AG04449 (cell line): ENCODE results near the gene ZNF524.

Source experiments
- CTCF ChIA-PET: fragments of 350-600 bp; formaldehyde crosslinking; extraction: SDS; loops from one replicate; lab custom pipeline; 2021; ENCODE audit warnings: antibody characterized with exemption; lab: Yijun Ruan, JAX
- POLR2A ChIA-PET: fragments of 400-600, 350-600 bp; formaldehyde crosslinking; extraction: SDS; loops from one replicate; lab custom pipeline; 2020; ENCODE audit warnings: antibody characterized with exemption, inconsistent platforms; lab: Yijun Ruan, JAX
- DNase-seq: peaks from one replicate; pipeline ENCODE4 v3.0.0-alpha.2; 2010; ENCODE audit warnings: low read depth, low spot score
- H3K4me3 ChIP-seq: 2 replicates; pipeline ENCODE4 v1.5.1; 2011; ENCODE audit warnings: low read depth, mild to moderate bottlenecking, control low read depth, low read length
- TF ChIP-seq, protein P1 (sequence below): IDR thresholded peaks from one replicate; pipeline ENCODE4 v1.5.1; 2011; ENCODE audit warnings: mild to moderate bottlenecking, moderate library complexity, low read length, control low read depth, inconsistent platforms; ENCODE audit not compliant: insufficient read depth; ENCODE audit errors: missing control alignments

ZNF524 gene

DNA sequence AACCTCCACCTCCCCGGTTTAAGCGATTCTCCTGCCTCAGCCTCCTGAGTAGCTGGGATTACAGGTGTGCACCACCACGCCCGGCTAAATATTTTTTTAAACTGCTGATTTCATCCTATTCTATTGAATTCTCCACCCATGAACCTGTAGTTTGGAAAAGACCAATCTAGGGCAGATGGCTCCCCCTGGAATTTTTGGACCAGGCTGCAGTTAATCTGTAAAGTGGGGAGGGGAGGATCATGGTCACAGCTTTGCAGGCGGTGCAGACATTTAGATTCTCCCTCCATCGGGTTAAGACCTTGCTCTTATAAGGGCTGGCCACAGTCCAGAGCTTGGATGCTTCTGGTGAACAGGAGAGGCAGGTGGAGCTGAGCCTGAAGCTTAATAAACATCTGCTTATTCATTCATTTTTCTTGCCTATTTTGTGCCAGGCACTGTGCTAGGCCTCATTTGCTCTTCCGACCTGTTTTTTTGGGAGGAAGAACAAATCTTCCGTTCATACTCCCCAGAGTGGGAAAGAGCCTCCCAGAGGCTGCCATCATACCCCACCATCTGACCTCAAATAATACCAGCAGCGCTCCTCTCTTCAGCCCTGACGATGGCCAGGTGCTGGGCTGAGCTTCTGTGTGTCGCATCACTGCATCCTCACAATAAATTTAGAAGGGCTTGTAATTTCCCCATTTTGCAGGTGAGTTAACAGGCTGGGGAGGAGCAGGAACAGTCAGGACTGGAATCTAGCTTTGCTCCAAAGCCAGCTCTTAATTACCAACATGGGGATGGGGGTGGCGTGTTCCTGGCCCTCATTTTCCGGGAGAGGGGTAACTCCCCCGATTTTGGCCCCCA lies 47.0 kb downstream of the ZNF524 start:
- ChIA-PET POLR2A (interaction anchor here (0.5 to 1.0 kb wide), 3 partner anchors 9 to 23 kb away, joined by 3 read pairs; partner anchors contain the start of gene ZNF784), CTCF (interaction anchor here (1.1 to 5.7 kb wide), 5 partner anchors 11 to 179 kb away, joined by 3 to 51 read pairs (median 9); no protein-coding TSS in a partner anchor)
- H3K4me3 ChIP-seq: peak overlapping the region; percentile 84
- TF ChIP-seq, protein P1, sequence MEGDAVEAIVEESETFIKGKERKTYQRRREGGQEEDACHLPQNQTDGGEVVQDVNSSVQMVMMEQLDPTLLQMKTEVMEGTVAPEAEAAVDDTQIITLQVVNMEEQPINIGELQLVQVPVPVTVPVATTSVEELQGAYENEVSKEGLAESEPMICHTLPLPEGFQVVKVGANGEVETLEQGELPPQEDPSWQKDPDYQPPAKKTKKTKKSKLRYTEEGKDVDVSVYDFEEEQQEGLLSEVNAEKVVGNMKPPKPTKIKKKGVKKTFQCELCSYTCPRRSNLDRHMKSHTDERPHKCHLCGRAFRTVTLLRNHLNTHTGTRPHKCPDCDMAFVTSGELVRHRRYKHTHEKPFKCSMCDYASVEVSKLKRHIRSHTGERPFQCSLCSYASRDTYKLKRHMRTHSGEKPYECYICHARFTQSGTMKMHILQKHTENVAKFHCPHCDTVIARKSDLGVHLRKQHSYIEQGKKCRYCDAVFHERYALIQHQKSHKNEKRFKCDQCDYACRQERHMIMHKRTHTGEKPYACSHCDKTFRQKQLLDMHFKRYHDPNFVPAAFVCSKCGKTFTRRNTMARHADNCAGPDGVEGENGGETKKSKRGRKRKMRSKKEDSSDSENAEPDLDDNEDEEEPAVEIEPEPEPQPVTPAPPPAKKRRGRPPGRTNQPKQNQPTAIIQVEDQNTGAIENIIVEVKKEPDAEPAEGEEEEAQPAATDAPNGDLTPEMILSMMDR: no peak
- no peak for DNase-seq

DNA sequence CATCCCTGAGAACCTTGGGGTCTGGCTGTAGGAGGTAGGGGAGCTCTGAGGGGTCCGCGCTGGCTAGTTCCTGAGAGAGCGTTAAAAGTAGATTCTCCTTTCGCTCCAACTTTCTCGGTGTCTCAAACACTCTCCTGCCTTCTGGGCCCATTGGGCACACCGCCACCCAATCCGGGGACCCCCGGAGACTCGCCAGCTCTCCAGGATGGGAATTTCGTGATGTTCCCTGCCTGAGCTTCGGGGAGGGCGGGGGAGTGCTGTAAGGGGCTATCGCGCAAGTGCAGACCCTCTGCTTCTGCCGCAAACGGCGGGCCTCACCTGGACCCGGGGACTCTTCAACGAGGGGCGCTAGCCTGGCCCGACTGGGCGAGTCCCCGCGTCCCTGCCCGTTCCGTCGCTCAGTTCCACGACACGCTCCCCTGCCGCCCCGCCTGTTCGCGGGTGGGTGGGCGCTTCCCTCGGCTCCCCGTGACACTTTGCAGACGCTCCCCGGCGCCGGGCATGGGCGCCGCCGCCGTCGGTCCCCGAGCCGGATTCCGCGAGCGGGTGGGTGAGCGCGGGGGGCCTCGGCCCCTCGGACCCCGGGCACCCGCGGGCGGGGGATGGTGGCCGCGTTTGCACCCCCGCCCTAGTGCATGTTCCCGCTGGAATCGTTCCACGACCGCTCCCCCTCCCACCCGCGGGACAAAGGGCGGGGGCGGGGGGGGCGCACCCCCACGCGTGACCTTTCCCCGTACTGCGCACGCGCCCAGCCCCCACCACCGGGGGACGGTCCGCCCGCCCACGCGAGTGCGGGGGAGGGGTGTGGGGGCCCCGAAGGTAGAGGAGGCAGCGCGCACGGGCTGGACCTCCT lies 47.9 kb downstream of the ZNF524 start, which contains the start of gene CCDC106:
Gene CCDC106, plus strand, starts transcription at position 481 of the 853 bp plus-strand sequence. CDS start 835 bp downstream, outside the sequence.
- CTCF ChIA-PET: interaction anchor here (1.1 to 5.7 kb wide), 5 partner anchors 12 to 180 kb away, joined by 3 to 51 read pairs (median 9); no protein-coding TSS in a partner anchor
- POLR2A ChIA-PET: interaction anchor here (0.6 to 0.7 kb wide), 2 partner anchors 13 to 74 kb away, joined by 3 read pairs; no protein-coding TSS in a partner anchor
- peak within 1 kb of the TSS; percentile 84 for H3K4me3 ChIP-seq
- TF ChIP-seq, protein P1: no peak
- no peak for DNase-seq

DNA sequence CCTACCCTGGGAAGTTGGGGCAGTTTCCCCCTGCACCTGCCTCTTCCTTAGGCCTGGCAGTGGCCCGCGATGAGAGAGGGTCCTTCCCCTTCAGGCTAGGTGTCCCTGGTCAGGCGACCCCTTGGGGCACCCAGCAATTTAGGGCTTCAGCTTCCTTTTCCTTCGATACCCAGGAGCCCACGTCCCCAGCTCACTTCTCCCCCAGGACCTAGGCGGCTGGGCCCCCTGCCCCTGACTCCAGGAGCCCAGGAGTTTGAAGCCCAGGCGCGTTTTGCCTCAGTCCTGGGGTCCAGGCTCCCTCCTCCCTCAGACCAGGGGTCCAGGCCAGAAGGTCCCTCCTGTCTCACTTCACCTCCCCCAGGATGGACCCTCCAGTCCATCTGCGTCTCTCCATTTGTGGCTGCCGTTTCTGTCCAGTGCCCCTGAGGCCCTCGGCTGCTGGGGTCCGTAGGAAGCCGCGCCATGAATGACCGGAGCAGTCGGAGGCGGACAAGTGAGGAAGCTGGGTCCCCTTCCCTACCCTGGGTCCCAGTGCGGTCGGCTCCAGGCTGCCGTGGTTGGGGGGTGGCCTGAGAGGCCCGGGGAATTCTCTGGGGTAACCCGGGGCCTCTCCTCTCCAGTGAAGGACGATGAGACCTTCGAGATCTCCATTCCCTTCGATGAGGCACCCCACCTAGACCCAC lies 48.6 kb downstream of the ZNF524 start:
- H3K4me3 ChIP-seq: peak overlapping the region; percentile 84
- CTCF ChIA-PET: interaction anchor here (0.9 to 5.7 kb wide), 5 partner anchors 11 to 24 kb away, joined by 3 to 51 read pairs (median 5); no protein-coding TSS in a partner anchor
- POLR2A ChIA-PET: interaction anchor here (0.6 kb wide), 1 partner anchor 74 kb away, joined by 3 read pairs; no protein-coding TSS in a partner anchor
- TF ChIP-seq, protein P1: no peak
- no peak for DNase-seq

DNA sequence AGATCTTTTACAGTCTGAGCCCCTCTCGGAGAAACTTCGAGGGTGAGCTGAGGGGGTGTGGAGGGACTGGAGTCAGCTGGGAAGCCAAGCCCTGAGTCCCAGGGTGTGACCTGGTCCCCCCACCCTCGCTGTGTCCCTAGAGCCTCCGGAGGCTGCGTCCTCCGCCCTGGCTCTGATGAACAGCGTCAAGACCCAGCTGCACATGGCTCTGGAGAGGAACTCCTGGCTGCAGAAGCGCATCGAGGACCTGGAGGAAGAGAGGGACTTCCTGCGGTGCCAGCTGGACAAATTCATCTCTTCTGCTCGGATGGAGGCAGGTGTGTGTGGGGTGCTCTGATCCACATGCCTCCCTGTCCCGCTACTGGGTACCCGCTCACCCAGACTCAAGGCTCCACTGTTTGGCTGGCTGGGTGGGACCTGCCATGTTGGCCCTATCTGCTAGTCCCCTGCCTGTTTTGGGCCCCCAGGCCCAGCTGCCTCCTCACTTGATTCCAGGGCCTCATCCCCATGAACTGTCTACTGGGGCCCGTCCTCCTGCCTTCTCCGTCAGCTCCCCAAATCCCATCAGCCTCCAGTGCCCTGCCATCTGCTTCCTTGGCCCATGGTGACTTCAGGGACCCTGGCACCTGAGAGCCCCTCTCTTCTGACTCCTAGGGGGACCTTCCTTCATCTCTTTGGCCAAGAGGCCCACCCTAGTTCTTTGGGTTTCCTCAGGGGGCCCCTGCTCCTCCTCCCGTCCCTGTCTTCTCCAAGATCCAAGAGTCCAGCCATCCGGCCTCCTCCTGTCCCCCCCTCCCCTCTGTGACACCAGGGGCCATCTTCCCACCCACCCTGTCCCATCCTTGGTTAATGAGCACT lies 49.4 kb downstream of the ZNF524 start:
- DNase-seq: no peak
- ChIA-PET POLR2A (no interaction called here), CTCF (interaction anchor here (0.9 to 5.7 kb wide), 3 partner anchors 12 to 17 kb away, joined by 3 to 51 read pairs (median 5); no protein-coding TSS in a partner anchor)
- TF ChIP-seq, protein P1: no peak
- H3K4me3 ChIP-seq: peak overlapping the region; percentile 84

DNA sequence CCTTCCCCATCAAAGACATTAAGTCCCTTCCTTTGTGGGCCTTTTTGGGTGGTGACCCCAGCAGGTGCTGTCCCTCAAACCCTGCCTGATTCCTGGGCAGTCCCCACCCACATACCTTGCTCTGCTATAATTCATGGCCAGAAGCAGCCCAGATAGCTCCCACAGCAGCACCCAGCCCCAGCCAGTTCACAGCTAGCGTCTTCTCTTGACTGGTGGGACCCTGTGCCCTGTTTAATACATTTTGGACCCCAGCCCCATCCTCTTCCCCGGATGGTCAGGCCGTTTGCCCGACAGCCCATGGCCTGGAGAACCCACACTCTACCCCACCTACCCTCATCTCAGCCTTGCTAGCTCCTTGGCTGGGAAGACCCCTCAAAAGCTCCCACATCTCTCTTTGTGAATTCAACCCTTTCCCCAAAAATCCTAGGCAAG lies 50.1 kb downstream of the ZNF524 start:
- CTCF ChIA-PET: interaction anchor here (5.7 kb wide), 1 partner anchor 17 kb away, joined by 51 read pairs; no protein-coding TSS in a partner anchor
- no peak for DNase-seq
- TF ChIP-seq, protein P1: no peak
- POLR2A ChIA-PET: no interaction called here
- no peak overlapping the region for H3K4me3 ChIP-seq
